Stimulated activated CD4-positive, alpha-beta T cell treated with anti-CD3 and anti-CD28 coated beads, Interleukin-15, amount 100 ng/mL, for 48 hours (primary cell): ENCODE measurements around the gene VPS4A.

Experiments
- DNase-seq, 2 donors: peaks; one replicate each; pipeline ENCODE4 v3.0.0-alpha.2; 2020; ENCODE audit warnings: low read depth in 2 of 2

The VPS4A gene

GRCh38 chr16:69365901-69366300 is 54.8 kb downstream of the VPS4A start:
- no peak for DNase-seq

- no peak for DNase-seq
Measured at GRCh38 chr16:69366431-69366830, 55.3 kb downstream of the VPS4A start.

GRCh38 chr16:69367980-69368379 is 56.8 kb downstream of the VPS4A start:
- DNase-seq: no peak

- no peak for DNase-seq
Measured at GRCh38 chr16:69368866-69369265, 57.7 kb downstream of the VPS4A start.

- DNase-seq: no peak
Measured at GRCh38 chr16:69371564-69371963, 60.4 kb downstream of the VPS4A start.

GRCh38 chr16:69373019-69373418 is 61.9 kb downstream of the VPS4A start:
- DNase-seq: no peak
